IPS-NIHi11 (cell line): ENCODE measurements around the gene NPR2.
A peak's percentile ranks its signal among the peaks of the same experiment; 100 is the strongest.

Experiments used
- DNase-seq: peaks from one replicate; pipeline ENCODE4 v3.0.0; 2012; ENCODE audit warnings: mixed read lengths, low spot score

Gene NPR2

DNA sequence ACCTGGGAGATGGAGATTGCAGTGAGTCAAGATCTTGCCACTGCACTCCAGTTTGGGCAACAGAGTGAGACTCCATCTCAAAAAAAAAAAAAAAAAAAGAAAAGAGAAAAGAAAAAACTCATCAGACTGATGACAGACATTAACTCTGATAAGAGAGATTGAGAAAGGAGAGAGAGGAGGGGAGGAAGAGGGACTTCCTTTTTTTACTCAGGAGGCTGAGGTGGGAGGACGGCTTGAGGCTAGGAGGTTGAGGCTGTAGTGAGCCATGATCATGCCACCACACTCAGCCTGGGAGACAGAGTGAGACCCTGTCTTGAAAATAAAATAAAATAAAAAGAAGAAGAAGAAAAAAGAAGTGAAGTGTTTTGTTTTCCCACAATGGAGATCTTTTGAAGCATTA, 27.6 kb upstream of the NPR2 start:
- no peak for DNase-seq

DNA sequence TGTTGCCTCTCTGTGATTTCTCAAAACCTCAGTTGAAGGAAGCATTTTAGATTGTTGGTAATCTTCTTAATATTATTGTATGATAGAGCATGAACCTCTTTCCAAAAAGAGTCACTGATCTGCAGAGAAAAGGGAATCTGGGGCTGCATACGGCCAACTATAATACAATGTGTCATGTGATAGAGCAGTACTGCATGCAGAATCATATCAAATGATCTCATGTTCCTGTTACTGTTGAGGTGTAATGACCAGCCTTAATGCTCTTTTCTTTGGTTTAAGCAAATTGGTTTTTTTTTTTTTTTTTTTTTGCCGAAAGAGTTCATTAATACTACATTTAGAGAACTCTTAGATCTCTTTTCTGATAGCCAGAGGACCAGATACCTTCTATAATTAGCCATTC, 24.4 kb upstream of the NPR2 start:
- no peak for DNase-seq

DNA sequence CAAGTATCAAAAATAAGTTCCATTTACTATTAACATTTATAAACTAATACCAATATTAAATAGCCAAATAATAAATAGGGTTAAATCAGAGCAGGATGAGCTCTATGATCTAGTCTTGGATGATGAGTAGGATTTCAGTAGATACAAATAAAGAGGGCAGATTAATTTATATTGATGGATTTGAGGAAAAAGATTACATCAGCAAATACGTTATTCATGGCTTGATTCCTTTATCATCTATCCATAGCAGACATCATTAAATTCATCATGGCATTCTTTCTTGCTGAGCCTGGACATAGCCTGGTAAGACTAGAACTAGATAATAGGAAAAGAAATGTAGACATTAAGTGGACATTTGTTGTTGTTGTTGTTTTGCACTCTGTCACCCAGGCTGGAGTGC, 23.9 kb upstream of the NPR2 start:
- DNase-seq = no peak

DNA sequence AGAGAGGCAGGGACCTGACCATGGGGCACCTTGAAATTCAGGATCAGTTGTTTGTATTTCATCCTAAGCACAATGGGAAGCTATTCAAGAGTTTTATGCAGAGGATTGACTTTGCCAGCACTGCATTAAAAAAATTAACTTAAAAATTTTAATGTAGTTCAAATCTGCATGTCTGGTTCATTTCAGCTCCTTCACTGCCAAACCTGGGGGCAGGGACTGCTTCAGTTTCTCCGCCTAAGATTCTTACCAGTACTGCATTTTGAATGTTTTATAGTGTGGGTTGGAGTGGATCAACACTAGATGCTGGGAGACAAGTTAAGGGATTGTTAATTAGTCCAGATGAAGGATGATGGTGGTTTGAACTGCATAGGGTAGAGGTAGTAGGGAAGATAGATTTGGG, 21.6 kb upstream of the NPR2 start:
- DNase-seq = no peak

DNA sequence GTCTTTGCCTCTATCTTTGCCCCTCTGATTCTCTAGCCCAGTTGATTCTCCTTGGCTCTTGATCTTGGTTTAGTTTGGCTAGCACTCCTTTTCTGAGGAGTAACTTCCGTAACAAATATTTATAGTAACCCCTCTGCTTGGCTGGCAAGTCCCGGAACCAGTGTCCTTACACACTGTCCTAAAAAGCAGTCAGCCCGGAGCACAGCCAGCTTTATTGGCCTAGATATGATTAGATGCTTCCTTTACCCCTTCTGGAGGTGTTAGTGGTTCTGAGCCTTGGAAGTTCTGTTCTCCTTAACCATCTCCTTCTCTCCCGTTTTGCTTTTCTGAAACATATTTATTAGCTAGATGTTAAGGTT, 20.3 kb upstream of the NPR2 start:
- no peak for DNase-seq

DNA sequence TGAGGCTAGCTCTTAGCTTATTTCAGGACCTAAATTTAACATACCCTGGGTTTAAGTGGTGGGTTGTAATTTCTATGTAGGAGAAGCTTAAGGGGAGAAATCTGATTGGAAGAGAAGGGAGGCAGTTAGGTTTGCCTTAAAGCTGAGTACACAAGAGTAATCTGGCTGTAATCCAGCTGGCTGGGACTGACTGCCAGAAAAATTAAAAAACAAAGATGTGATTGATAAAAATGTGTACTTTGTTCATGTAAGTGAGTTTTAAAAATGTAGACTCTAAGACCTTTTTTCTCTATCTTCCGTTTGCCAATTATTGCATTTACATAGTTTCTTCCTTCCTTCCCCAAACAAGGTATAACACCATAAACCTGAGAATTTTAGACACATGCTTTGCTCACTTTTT, 19.9 kb upstream of the NPR2 start:
- DNase-seq = no peak

DNA sequence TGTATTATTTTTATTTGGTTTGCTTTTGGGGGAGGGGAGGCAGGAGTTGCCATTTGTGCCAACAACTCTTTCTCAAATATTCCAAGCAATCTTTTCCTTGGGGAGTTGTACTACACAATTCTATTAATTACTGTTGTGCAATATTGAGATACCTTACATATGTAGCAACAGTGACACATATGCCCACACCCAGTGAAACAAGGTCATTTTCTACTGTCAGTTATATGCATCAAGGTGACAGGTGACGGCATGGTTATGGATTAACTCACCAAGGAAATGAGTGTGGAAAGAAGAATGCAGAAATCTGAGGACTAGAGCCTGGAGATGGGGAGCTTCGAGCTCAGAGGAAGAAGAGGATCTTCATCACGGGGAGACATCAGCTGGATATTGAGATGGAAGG, 19.4 kb upstream of the NPR2 start:
- DNase-seq = no peak

DNA sequence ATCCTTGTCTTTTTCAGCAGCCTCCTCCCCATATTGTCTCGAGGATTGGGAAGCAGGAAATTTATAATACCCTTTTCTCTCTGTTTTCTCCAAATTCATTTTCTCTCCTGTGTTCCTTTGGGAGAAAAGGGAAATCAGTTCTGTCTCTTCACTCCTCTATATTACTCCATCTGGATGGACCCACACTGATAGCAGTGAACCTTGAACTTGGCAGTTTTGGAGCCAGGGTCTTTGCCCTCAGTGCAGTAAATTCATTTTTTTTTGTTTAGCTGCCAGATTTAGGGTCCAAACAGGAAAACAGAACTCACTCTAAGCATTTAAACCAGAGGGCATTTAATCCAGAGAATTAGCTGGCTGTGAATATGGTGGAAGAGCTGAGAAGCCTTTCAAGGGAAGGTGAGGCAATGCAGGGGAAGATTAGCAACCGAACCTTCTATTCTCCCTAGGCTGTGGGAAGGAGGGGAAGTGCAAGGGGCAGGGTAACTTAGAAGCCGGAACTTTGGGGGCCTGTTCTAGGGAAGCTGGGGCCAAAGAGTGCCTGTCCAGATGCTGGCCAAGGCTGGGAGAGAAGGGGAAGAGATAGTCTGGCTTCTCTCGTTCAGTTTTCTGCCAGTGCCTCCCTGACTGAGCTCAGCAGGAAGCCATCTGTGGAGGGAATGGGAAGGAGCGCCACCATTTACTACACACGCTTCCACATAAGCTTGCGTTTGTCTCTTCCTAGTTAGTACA, 16.3 kb upstream of the NPR2 start:
- DNase-seq = peak; percentile 25

DNA sequence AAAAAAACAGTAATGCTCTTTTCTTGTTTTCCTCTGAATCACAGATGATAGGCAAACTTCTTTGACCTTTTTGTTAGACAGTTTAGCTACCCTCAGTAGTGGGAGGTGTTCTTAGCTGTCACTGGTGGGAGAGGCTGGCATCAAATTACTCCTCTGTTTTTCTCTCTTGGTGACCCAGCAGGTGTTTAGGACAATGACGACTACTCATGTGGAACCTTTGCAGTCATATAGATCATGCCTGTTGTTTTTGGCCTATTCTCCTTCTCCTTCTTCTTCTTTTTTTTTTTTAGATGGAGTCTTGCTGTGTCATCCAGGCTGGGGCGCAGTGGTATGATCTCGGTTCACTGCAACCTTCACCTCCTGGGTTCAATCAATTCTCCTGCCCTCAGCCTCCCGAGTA, 15.4 kb upstream of the NPR2 start:
- peak; percentile 28 for DNase-seq

DNA sequence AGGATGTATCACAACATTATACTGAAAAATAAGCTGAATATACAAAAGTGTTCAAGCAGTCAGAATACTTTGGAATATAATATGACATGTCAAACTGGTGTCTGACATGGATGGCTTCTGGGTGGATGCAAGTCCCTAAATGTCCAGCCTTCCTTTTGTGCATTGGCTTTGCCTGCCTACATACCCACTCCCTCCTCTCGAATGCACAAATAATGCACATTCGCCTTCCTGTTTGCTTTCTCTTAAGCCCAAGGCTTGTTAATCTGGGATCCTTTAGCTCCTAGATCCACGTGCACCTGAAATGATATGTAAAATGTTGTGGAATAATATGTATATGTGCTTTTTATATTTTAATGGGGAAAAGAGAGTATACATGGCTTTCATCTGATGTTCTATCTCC, 12.9 kb upstream of the NPR2 start:
- DNase-seq = no peak

DNA sequence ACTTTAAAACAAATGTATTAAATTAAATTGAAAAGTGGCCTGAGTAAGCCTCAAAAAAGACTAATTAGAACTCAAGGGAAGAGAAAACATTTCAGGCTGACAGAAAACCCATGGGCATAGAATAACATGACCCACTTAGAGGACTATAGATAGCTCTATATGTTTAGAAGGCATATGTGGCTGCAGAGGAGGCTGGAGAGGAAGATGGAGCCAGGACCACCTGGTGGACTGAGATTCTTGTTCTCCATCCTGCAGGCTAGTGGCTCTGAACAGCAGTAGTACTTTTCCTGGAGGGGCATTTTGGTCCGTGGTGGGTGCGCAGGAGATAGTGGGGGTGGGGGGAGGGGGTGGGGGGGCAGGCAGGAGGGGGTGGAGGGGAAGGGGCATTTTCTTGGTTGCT, 10.3 kb upstream of the NPR2 start:
- DNase-seq = no peak

DNA sequence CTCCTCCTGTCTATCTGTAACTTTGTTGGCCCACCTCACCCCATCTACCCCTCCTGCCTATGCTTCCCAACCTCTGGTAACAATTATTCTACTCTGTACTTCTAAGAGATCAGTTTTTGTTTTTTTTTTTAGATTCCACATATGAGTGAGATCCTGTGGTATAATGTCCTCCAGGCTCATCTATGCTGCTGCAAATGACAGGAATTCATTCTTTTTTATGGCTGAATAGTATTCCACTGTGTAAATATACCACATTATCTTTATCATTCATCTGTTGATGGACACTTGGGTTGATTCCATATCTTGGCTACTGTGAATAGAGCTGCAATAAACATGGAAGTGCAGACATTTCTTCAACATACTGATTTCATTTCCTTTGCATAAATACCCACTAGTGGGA, 8.0 kb upstream of the NPR2 start:
- DNase-seq = no peak

DNA sequence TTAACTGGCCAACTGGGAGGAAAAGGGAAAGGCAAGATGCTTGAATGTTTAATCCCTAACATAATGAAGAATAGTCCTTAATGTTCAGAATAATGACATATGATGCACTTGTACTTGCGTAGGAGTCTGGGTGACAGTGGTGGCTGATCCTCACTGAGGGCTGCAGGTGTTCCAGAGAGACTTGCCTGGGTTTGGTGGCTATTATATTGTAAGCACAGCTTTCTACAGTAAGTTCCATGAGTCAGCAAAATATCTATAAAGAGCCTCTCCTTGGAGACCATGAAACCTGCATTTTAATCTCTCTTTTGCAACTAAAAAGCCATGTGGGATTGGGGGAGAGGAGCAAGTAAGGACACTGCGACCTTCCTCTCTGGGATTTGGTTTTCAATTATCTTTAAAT, 1.9 kb upstream of the NPR2 start:
- DNase-seq = no peak

DNA sequence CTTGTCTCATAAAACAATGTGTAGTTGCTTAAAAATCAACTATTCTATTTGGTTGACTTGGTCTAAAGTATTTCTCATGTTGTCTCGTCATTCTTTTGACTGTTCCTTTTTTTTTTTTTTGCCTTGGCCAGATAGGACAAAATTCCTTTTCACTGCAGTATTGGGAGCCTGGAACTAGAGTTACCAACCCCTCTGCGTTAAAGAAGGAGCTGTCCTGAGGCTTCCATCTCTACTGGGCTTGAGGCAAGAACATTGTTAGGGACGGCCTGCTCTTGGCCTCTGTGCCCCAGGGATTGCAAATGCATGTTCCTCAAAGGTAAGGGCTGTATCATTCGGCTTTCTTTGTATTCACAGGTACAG, 1.4 kb upstream of the NPR2 start:
- no peak for DNase-seq

DNA sequence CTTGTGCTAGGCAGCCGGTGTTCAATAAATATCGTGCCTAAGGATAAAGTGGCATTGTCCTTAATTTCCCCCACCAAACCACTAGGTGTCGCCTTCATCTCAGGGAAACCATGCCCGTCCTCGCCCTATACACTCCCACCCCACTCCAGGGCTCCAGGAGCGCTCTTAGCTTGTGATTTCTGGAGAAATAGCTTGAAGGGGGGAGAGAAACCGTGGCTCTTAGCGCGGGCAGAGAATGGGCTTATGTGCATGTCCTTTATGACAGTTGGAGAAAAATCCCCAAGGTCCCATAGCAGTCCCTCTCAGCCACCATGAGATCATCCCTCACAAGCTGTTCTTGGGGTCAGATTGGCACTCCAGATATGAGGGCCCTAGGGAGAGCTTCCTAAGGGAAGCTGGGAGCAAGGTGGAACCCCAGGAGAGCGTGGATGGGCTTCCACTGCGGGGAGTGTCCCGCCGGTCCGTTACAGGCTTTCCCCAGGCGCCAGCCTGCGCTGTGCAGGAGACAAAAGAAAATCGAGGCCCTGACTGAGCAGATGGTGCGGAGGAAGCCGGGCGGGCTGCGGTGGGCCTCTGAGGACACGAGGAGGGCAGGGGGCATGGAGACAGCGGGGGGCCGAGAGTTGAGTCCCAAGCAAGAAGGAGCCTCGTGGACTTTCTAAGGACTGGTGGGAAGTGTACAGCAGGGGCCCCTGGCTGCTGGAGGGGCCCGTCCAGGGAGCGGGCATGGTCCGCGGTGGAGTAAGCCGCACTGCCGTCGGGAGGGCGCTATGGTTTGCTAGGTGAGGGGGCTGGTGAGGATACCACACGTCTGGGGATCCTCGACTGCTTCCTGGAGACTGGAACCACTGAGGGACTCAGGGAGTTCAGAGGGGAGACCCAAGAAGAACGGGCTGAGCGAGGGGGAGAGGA, 750 bp upstream of the NPR2 start:
- peak; percentile 88 for DNase-seq

DNA sequence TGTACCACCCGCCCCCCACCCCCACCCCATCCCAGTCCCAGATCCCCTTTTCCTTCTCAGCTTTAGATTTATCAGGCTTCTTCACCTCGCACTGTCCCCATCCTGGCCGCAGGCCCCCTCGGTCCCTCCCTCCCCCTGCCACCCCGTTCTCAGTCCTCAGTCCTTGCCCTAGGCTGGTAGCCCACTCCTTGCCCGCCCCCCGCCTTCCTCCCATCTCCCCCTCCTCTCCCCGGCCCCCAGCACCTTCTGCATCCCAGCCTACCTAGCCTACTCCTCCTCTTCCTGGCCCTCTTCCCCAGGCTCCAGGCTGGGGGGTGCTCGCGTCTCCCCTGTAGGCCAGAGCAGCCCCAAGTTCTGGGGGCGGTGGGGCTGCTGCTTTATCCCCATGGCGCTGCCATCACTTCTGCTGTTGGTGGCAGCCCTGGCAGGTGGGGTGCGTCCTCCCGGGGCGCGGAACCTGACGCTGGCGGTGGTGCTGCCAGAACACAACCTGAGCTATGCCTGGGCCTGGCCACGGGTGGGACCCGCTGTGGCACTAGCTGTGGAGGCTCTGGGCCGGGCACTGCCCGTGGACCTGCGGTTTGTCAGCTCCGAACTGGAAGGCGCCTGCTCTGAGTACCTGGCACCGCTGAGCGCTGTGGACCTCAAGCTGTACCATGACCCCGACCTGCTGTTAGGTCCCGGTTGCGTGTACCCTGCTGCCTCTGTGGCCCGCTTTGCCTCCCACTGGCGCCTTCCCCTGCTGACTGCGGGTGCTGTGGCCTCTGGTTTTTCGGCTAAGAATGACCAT, 828 bp downstream of the NPR2 start:
- DNase-seq = no peak

DNA sequence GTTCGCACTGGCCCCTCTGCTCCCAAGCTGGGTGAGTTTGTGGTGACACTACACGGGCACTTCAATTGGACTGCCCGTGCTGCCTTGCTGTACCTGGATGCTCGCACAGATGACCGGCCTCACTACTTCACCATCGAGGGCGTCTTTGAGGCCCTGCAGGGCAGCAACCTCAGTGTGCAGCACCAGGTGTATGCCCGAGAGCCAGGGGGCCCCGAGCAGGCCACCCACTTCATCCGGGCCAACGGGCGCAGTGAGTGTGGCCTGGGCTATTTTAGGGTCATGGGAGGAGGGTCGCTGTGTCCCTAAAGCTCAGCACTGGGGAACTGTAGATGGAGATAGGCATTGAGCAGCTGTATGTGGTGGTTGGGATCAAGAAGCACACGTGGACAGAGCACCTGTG, 1.4 kb downstream of the NPR2 start:
- DNase-seq = no peak

DNA sequence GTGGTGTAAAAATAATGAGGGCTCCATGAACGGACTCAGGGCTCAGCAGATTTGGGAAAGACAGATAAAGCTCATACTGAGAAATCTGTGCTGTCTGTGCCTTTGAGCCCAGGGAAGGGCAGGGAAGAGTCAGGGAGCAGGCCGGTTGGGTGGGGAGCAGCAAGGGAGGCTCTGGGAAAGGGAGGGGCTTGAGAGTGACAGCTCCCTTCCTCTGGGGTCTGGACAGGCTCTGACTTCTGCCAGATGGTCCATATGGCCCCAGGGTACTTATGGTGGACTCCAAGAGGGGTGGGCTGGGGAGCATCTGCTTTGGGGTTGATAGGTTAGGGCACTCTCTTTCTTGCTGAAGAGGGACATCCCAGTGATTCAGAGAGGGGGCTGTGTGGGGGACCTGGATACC, 2.1 kb downstream of the NPR2 start:
- no peak for DNase-seq

DNA sequence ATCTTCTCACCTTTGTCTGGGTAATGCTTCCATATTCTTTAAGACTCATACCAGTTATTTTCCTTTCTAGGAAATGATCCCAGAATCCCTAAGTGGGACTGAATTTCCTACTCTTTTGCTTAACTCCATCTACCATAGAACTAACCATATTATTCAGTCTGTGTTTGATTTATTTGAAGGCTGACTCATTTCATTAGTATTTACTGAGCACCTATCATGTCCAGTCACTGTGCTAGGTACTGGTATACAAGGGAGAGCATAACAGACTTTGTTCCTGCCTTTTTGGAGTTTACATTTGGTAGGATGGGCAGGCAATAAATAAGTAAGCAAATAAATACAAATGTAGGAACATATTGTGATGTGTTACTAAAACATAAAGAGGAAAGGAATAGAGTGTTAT, 4.3 kb downstream of the NPR2 start:
- no peak for DNase-seq

DNA sequence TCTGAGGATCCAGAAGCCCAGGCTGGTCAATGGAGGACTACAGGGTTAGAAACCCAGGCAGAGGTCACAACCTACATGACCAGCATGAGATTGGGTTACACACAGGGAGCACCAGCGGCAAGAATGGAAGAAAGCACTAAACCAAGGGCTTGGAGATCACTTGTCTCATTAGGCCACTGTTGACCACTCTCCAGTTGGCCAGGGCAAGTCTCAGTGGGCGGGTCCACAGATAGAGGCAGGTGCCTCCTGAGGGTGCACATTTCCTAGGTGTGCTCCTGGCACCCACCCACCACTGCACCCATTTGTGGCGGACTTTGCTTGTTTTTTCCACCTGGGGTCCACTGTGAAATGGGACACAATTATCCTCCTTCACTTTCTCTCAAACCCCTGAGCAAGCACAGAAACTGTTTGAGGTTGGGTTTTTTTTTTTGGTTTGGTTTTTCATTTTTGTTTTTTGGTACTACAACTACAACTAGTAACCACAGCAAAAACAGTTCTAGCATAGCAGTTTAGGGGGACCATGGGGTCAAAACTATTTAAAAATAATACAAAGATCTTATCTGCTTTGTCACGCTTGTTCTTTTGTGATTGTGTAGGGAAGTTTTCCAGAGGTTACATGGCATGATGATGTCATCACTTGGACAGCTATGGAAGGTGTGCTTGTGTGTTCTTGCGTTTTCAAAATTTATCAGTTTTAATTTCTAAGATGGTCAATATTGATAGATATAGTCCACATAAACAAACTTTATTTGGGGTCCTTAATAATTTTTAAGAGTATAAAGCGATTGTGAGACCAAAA, 6.1 kb downstream of the NPR2 start:
- DNase-seq = no peak

DNA sequence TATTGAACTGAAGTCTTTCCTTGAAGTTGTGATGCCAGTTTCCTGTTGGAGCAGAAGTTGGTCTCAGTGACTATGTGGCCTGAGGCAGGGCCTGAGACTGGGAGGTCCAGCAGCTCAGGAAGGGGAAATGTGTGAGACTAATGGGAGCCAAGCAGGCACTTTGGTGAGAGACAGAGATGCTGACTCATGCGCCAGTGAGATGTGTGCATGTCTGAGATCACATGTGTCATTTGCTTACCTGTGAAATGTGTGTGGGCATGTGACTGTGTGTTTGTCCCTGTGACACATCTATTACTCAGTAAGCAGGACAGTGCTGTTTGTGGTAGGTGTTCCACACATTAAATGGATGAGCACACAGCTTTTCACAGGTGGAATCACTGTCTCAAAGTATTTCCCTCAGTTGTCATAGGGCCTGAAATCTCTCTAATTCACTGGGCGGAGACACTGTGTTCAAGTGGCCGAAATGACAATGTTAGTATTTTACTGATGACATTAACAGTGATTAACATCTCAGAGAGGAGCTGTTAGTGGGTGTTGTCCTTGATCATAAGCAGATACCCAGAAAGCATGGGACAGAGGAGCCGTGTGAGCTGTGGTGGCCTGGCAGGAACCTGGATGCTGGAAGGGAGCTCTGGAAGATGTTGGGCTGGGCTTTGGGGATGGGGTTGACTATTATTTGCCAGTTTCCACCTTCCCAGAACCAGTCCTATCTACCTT, 7.4 kb downstream of the NPR2 start:
- DNase-seq = no peak

DNA sequence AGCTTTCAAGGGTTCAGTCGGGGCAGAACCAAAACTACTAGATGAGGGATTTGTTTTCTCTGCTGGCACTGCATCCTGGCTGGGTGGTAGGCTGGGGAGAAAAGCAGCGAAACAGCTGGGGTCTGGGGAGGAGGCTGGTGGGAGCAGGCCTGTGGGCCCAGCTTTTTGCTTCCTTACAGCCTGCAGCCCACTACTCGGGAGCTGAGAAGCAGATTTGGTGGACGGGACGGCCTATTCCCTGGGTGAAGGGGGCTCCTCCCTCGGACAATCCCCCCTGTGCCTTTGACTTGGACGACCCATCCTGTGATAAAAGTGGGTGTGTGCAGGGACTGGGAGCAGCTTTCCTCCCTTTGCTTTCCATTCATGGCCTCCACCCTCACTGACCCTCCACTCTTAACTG, 9.1 kb downstream of the NPR2 start:
- no peak for DNase-seq
